Neural progenitor cell (in vitro differentiated cells): ENCODE results near the gene KRT82. TPM values are rescaled to one million over a fixed set of nuclear protein-coding genes. Genes with fewer than 3 reads are reported as not detected.

Source experiments
- DNase-seq: peaks from one replicate; pipeline ENCODE4 v3.0.0-alpha.2; 2016; ENCODE audit warnings: low spot score
- H2AFZ ChIP-seq: fragments of 200-600 bp; sonication (generic); replicated peaks from 2 replicates; pipeline ENCODE4 v1.6.1; 2016; ENCODE audit warnings: antibody characterized with exemption
- H3F3A ChIP-seq: fragments of 200-600 bp; sonication (generic); 2 replicates; pipeline ENCODE4 v1.6.1; 2016; ENCODE audit warnings: antibody characterized with exemption, low read depth
- H3K27ac ChIP-seq: fragments of 200-600 bp; sonication (generic); 2 replicates; pipeline ENCODE4 v1.5.1; 2016; ENCODE audit warnings: mild to moderate bottlenecking
- H3K27me3 ChIP-seq: fragments of 200-600 bp; sonication (generic); 2 replicates; pipeline ENCODE4 v1.6.1; 2016; ENCODE audit warnings: mild to moderate bottlenecking, moderate library complexity
- H3K36me3 ChIP-seq: fragments of 200-600 bp; sonication (generic); 2 replicates; pipeline ENCODE4 v1.5.1; 2016
- H3K4me1 ChIP-seq: fragments of 200-600 bp; sonication (generic); 2 replicates; pipeline ENCODE4 v1.6.1; 2016; ENCODE audit warnings: mixed run types
- H3K4me2 ChIP-seq: fragments of 200-600 bp; sonication (generic); 2 replicates; pipeline ENCODE4 v1.6.1; 2016
- H3K4me3 ChIP-seq: fragments of 200-600 bp; sonication (generic); 2 replicates; pipeline ENCODE4 v1.5.1; 2016
- H3K79me2 ChIP-seq: fragments of 200-600 bp; sonication (generic); 2 replicates; pipeline ENCODE4 v1.6.1; 2016; ENCODE audit warnings: low read depth
- H3K9ac ChIP-seq: fragments of 200-600 bp; sonication (generic); 2 replicates; pipeline ENCODE4 v1.6.1; 2016
- H3K9me3 ChIP-seq: fragments of 200-600 bp; sonication (generic); 2 replicates; pipeline ENCODE4 v1.5.1; 2016; ENCODE audit warnings: low read depth
- H4K20me1 ChIP-seq: fragments of 200-600 bp; sonication (generic); 2 replicates; pipeline ENCODE4 v1.6.1; 2016; ENCODE audit warnings: low read depth
- H3K27ac Mint-ChIP-seq: 3 replicates; pipeline ENCODE4 v1.8.0; 2021; ENCODE audit warnings: mixed read lengths
- H3K27me3 Mint-ChIP-seq: 2 replicates; pipeline ENCODE4 v1.8.0; 2022; ENCODE audit warnings: low read depth, mild to moderate bottlenecking, inconsistent platforms, moderate library complexity, mixed read lengths; ENCODE audit not compliant: insufficient read depth
- H3K36me3 Mint-ChIP-seq: 3 replicates; pipeline ENCODE4 v1.8.0; 2021; ENCODE audit warnings: mixed read lengths
- H3K4me1 Mint-ChIP-seq: 3 replicates; pipeline ENCODE4 v1.8.0; 2021; ENCODE audit warnings: mixed read lengths
- H3K4me3 Mint-ChIP-seq: 3 replicates; pipeline ENCODE4 v1.8.0; 2021; ENCODE audit warnings: mild to moderate bottlenecking, moderate library complexity, mixed read lengths
- H3K9me3 Mint-ChIP-seq: 3 replicates; pipeline ENCODE4 v1.8.0; 2020; ENCODE audit warnings: mixed read lengths
- EZH2 ChIP-seq: fragments of 200-600 bp; sonication (generic); IDR thresholded peaks from 2 replicates; pipeline ENCODE4 v1.6.1; 2017; ENCODE audit warnings: antibody characterized with exemption, mild to moderate bottlenecking, moderate library complexity
- EZH2phosphoT487 ChIP-seq: fragments of 200-600 bp; sonication (generic); IDR thresholded peaks from 2 replicates; pipeline ENCODE4 v1.6.1; 2017; ENCODE audit warnings: antibody characterized with exemption
- total RNA-seq: library from RNA; depleted of rRNA; stranded (reverse); fragments of >200 nt; gene quantifications from 2 replicates; pipeline ENCODE4 v1.2.3, GENCODE V29; 2015; ENCODE audit warnings: low replicate concordance
- TF ChIP-seq, protein P1 (sequence below): fragments of 200-600 bp; sonication (generic); IDR thresholded peaks from 2 replicates; pipeline ENCODE4 v1.5.1; 2017; ENCODE audit warnings: antibody characterized with exemption, mild to moderate bottlenecking

KRT82 gene
- total RNA-seq, 1 donor from 2014 or later: not detected

DNA sequence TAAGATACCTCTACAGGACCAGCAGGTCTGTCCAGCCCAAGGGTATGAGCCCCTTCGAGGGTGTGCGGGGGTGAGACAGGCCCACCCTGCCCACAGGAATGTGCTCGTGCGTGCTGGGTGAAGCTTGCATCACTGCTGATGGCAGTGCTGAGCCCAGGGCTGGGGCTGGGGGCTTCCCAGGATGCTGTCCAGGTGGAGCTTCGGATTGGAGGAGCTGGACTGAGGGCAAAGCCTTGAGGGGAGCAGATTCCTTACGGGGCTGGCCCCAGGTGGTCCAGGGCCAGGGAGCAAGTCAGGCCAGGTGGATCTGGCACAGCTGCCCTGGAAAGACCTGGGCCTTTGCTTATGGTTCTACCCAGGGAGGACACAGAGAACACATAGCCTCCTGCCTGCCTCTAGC, 36.3 kb downstream of the KRT82 start:
- no peak overlapping the region for H2AFZ ChIP-seq
- H4K20me1 ChIP-seq: no peaks in the 10 kb centered on the region
- Mint-ChIP-seq H3K36me3 (no peaks in the 10 kb centered on the region), H3K27ac (no peak overlapping the region), H3K4me1 (peaks cover 13% of the 10 kb centered on the region), H3K9me3 (no peaks in the 10 kb centered on the region), H3K4me3 (no peak overlapping the region), H3K27me3 (peaks cover 8% of the 10 kb centered on the region)
- H3K79me2 ChIP-seq: no peaks in the 10 kb centered on the region
- no peaks in the 10 kb centered on the region for H3K36me3 ChIP-seq
- no peaks in the 10 kb centered on the region for H3K4me1 ChIP-seq
- H3K27ac ChIP-seq: no peak overlapping the region
- TF ChIP-seq, protein P1, sequence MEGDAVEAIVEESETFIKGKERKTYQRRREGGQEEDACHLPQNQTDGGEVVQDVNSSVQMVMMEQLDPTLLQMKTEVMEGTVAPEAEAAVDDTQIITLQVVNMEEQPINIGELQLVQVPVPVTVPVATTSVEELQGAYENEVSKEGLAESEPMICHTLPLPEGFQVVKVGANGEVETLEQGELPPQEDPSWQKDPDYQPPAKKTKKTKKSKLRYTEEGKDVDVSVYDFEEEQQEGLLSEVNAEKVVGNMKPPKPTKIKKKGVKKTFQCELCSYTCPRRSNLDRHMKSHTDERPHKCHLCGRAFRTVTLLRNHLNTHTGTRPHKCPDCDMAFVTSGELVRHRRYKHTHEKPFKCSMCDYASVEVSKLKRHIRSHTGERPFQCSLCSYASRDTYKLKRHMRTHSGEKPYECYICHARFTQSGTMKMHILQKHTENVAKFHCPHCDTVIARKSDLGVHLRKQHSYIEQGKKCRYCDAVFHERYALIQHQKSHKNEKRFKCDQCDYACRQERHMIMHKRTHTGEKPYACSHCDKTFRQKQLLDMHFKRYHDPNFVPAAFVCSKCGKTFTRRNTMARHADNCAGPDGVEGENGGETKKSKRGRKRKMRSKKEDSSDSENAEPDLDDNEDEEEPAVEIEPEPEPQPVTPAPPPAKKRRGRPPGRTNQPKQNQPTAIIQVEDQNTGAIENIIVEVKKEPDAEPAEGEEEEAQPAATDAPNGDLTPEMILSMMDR: no peak
- TF ChIP-seq EZH2 (no peak), EZH2phosphoT487 (no peak)
- no peaks in the 10 kb centered on the region for H3F3A ChIP-seq
- no peaks in the 10 kb centered on the region for H3K9me3 ChIP-seq
- no peaks in the 10 kb centered on the region for H3K27me3 ChIP-seq
- no peak overlapping the region for H3K4me3 ChIP-seq
- no peak overlapping the region for H3K4me2 ChIP-seq
- H3K9ac ChIP-seq: no peak overlapping the region
- no peak for DNase-seq

DNA sequence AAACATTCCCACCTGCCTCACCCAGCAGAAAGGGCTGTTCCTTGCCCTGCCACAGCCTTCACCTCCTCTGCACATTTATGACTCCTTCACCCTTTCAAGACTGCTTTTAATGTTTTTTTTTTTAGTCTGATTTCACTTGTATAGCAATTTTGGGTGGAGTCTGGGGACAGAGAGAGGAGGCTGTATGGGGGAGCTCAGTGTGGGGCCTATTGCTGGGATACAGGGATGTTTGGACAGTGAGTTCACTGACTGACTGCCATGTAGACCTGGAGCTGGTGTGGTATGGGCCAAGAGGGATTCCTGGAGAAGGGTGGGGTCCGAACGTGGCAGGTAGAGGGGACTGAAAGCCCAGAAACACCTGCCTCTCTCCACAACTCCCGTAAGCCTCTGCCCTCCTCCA, 36.9 kb downstream of the KRT82 start:
- Histone ChIP-seq H3K4me2 (no peak overlapping the region), H3K9me3 (no peaks in the 10 kb centered on the region), H2AFZ (no peak overlapping the region), H3K9ac (no peak overlapping the region), H3K27ac (no peak overlapping the region), H3K27me3 (no peaks in the 10 kb centered on the region), H3K79me2 (no peaks in the 10 kb centered on the region), H3K36me3 (no peaks in the 10 kb centered on the region), H3K4me1 (no peaks in the 10 kb centered on the region), H4K20me1 (no peaks in the 10 kb centered on the region), H3F3A (no peaks in the 10 kb centered on the region), H3K4me3 (no peak overlapping the region)
- Mint-ChIP-seq H3K4me3 (no peak overlapping the region), H3K4me1 (peaks cover 15% of the 10 kb centered on the region), H3K9me3 (no peaks in the 10 kb centered on the region), H3K36me3 (no peaks in the 10 kb centered on the region), H3K27ac (no peak overlapping the region), H3K27me3 (peaks cover 11% of the 10 kb centered on the region)
- no peak for TF ChIP-seq EZH2
- TF ChIP-seq, protein P1: no peak
- no peak for TF ChIP-seq EZH2phosphoT487
- DNase-seq: no peak

GRCh38 chr12:52368508-52368907, 37.6 kb downstream of the KRT82 start:
- Histone ChIP-seq H3K27ac (no peak overlapping the region), H2AFZ (no peak overlapping the region), H3K9me3 (no peaks in the 10 kb centered on the region), H3K4me2 (no peak overlapping the region), H3K4me1 (no peaks in the 10 kb centered on the region), H3K9ac (no peak overlapping the region), H3K27me3 (no peaks in the 10 kb centered on the region), H4K20me1 (no peaks in the 10 kb centered on the region), H3K4me3 (no peak overlapping the region), H3K36me3 (no peaks in the 10 kb centered on the region), H3F3A (no peaks in the 10 kb centered on the region), H3K79me2 (no peaks in the 10 kb centered on the region)
- H3K36me3 Mint-ChIP-seq: no peaks in the 10 kb centered on the region
- H3K27ac Mint-ChIP-seq: peak overlapping the region; percentile 80
- H3K9me3 Mint-ChIP-seq: no peaks in the 10 kb centered on the region
- TF ChIP-seq, protein P1: no peak
- DNase-seq: no peak
- peaks cover 16% of the 10 kb centered on the region for H3K27me3 Mint-ChIP-seq
- peaks cover 15% of the 10 kb centered on the region for H3K4me1 Mint-ChIP-seq
- no peak overlapping the region for H3K4me3 Mint-ChIP-seq

DNA sequence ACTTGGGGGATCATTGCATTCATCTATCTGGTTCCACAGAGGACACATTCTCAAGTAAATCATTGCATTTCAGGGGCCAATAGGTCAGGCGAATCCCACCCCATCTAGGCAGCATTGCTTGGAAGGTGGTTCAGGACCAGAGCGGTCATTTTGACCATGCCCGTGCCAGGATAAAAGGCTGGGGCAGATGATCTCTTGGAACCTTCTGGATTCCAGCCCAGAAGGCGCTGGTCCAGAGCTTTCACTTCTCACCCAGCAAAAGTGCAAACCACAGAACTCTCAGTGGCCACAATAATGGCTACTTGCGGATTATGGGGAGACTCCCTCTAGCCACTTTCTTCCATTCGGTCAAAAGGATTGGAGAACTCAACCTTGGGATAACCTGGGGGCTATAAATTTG, 38.3 kb downstream of the KRT82 start:
- Mint-ChIP-seq H3K4me1 (peaks cover 15% of the 10 kb centered on the region), H3K4me3 (no peak overlapping the region), H3K27ac (no peak overlapping the region), H3K27me3 (peaks cover 17% of the 10 kb centered on the region), H3K9me3 (no peaks in the 10 kb centered on the region), H3K36me3 (no peaks in the 10 kb centered on the region)
- H3K36me3 ChIP-seq: no peaks in the 10 kb centered on the region
- H3K4me2 ChIP-seq: no peak overlapping the region
- H3K27ac ChIP-seq: no peak overlapping the region
- TF ChIP-seq EZH2 (no peak), EZH2phosphoT487 (no peak)
- TF ChIP-seq, protein P1: no peak
- H3K27me3 ChIP-seq: no peaks in the 10 kb centered on the region
- H3K4me1 ChIP-seq: no peaks in the 10 kb centered on the region
- H3K9ac ChIP-seq: no peak overlapping the region
- no peak for DNase-seq
- no peak overlapping the region for H2AFZ ChIP-seq
- H3K9me3 ChIP-seq: no peaks in the 10 kb centered on the region
- H3K4me3 ChIP-seq: no peak overlapping the region
- H3K79me2 ChIP-seq: no peaks in the 10 kb centered on the region
- no peaks in the 10 kb centered on the region for H4K20me1 ChIP-seq
- H3F3A ChIP-seq: no peaks in the 10 kb centered on the region
